Measurements from ENCODE around the gene ADGRL1.

The ADGRL1 gene

DNA sequence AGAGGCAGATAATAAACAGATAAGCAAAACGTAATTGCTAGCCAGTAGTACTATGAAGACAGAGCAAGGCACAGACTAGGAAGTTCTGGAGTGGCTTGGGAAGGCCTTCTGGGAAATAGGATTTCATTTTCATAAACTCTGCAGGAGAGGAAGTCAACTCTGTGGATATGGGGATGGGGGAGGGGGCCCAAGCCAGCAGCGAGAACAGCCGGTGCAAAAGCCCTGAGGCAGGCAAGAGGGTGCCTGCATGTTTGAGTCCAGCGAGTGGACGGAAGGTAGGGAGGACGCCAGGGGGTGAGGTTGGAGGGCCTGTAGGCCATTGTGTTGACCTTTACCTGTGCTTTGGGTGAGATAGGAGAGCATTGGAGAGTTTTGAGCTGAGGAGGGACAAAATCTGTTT lies 60.6 kb downstream of the ADGRL1 start:
- H4K91ac ChIP-seq (ENCODE audit: low read length): peak overlapping the region; percentile 35
- WGBS: 90% methylated on average over 6 of the region's 6 CpGs
- no peaks in the 10 kb centered on the region for H3K9me3 ChIP-seq (ENCODE audit: control insufficient read depth, low read length)
- H2BK12ac ChIP-seq (ENCODE audit: low read length in 2 of 2): peak overlapping the region in 1 of 2 experiments; percentile 7
- no peak overlapping the region for H3K14ac ChIP-seq (ENCODE audit: low read length in 2 of 2)
- H3K18ac ChIP-seq (ENCODE audit: low read depth in 1 of 2, low read length in 2 of 2): peak overlapping the region in 1 of 2 experiments; percentile 35
- no peak overlapping the region for H3K4me3 ChIP-seq (ENCODE audit: insufficient read depth in 1 of 2, low read depth in 1 of 2, low read length in 2 of 2)
- H4K8ac ChIP-seq (ENCODE audit: low read length): no peak overlapping the region
- H3K4me1 ChIP-seq (ENCODE audit: control insufficient read depth, insufficient read depth, low read depth, low read length): peaks cover 9% of the 10 kb centered on the region
- no peak overlapping the region for H3K4ac ChIP-seq (ENCODE audit: low read depth in 1 of 2, low read length in 2 of 2)
- no peak for DNase-seq
- no peak overlapping the region for H2AFZ ChIP-seq (ENCODE audit: low read depth, low read length)
- peak overlapping the region in 1 of 2 experiments; percentile 79 for H3K23ac ChIP-seq (ENCODE audit: low read length in 2 of 2)
- peaks cover 0 to 10% of the 10 kb centered on the region in 2 experiments for H3K36me3 ChIP-seq (ENCODE audit: control insufficient read depth in 1 of 2, insufficient read depth in 2 of 2, low read depth in 1 of 2, low read length in 2 of 2)
- no peaks in the 10 kb centered on the region for H3K27me3 ChIP-seq (ENCODE audit: control insufficient read depth in 1 of 2, insufficient read depth in 1 of 2, low read length in 2 of 2)
- H2BK15ac ChIP-seq (ENCODE audit: low read depth, poor library complexity, severe bottlenecking): no peak overlapping the region
- no peak overlapping the region for H2BK5ac ChIP-seq (ENCODE audit: low read depth, low read length, poor library complexity, severe bottlenecking)
- no peak overlapping the region for H3K27ac ChIP-seq (ENCODE audit: low read length, poor library complexity, severe bottlenecking)
- no peak overlapping the region for H3K4me2 ChIP-seq (ENCODE audit: low read length, poor library complexity, severe bottlenecking)
- H3K9ac ChIP-seq (ENCODE audit: low read length): no peak overlapping the region
- no peak overlapping the region for H2BK120ac ChIP-seq (ENCODE audit: low read depth, low read length)
- H3K79me1 ChIP-seq (replicated peaks; ENCODE audit: low read length, poor library complexity, severe bottlenecking): peaks cover 35% of the 10 kb centered on the region
- no peak overlapping the region for H2AK5ac ChIP-seq (ENCODE audit: low read length, severe bottlenecking)

DNA sequence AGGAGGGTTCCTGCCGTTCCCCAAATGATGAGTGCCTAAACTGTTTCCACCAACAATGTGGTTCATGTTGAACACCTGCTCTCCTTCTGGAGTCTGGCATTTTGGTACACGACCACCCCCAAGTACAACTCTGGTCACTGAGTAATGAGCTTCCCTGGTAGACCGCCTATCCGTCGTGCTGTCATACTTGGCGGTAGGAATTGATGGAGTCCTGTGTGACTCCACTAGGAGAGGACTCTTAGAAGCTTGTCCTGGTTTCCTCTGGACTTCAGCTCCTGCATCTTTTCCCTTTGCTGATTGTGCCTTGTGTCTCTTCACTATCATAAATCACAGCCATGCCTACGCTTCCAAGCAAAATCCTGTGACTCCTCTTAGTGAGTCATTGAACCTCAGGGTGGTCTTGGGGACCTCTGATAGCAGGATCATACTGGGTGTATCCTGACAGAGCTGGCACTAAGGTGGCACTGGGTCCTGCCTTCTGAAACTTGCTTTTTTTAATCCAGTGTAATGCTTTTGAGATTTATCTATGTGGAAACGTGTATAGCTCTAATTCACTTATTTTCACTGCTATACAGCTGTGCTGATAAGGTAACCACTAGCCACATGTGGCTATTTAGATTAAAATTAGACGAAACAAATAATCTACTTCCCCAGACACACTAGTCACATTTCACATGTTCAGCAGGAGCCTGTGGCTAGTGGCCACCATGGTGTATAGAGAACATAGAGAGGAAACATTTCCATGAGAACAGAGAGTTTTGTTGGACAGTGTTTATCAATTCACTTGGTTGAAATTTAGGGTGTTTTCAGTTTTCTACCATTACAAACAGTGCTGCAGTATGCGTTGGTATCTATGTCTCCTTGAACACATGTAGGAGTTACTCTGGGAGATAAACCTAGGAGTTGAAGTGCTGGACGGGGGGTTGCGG lies 63.4 kb downstream of the ADGRL1 start:
- Histone ChIP-seq H3K27me3 (ENCODE audit: control insufficient read depth in 1 of 2, insufficient read depth in 1 of 2, low read length in 2 of 2) (no peaks in the 10 kb centered on the region), H3K14ac (ENCODE audit: low read length in 2 of 2) (no peak overlapping the region), H3K36me3 (ENCODE audit: control insufficient read depth in 1 of 2, insufficient read depth in 2 of 2, low read depth in 1 of 2, low read length in 2 of 2) (no peaks in the 10 kb centered on the region), H2AK5ac (ENCODE audit: low read length, severe bottlenecking) (no peak overlapping the region), H3K79me1 (replicated peaks; ENCODE audit: low read length, poor library complexity, severe bottlenecking) (peaks cover 25% of the 10 kb centered on the region), H4K91ac (ENCODE audit: low read length) (no peak overlapping the region), H3K27ac (ENCODE audit: low read length, poor library complexity, severe bottlenecking) (no peak overlapping the region), H3K4me1 (ENCODE audit: control insufficient read depth, insufficient read depth, low read depth, low read length) (peaks cover 2% of the 10 kb centered on the region), H4K8ac (ENCODE audit: low read length) (no peak overlapping the region), H2BK5ac (ENCODE audit: low read depth, low read length, poor library complexity, severe bottlenecking) (no peak overlapping the region), H3K4me2 (ENCODE audit: low read length, poor library complexity, severe bottlenecking) (no peak overlapping the region), H3K9ac (ENCODE audit: low read length) (no peak overlapping the region), H3K4ac (ENCODE audit: low read depth in 1 of 2, low read length in 2 of 2) (no peak overlapping the region), H2BK12ac (ENCODE audit: low read length in 2 of 2) (no peak overlapping the region), H2BK120ac (ENCODE audit: low read depth, low read length) (no peak overlapping the region), H2AFZ (ENCODE audit: low read depth, low read length) (no peak overlapping the region), H3K9me3 (ENCODE audit: control insufficient read depth, low read length) (no peaks in the 10 kb centered on the region), H3K4me3 (ENCODE audit: insufficient read depth in 1 of 2, low read depth in 1 of 2, low read length in 2 of 2) (no peak overlapping the region), H3K23ac (ENCODE audit: low read length in 2 of 2) (peak overlapping the region in 1 of 2 experiments; percentile 93), H2BK15ac (ENCODE audit: low read depth, poor library complexity, severe bottlenecking) (no peak overlapping the region), H3K18ac (ENCODE audit: low read depth in 1 of 2, low read length in 2 of 2) (no peak overlapping the region)
- WGBS: 95% methylated on average over 11 of the region's 12 CpGs
- DNase-seq: no peak

DNA sequence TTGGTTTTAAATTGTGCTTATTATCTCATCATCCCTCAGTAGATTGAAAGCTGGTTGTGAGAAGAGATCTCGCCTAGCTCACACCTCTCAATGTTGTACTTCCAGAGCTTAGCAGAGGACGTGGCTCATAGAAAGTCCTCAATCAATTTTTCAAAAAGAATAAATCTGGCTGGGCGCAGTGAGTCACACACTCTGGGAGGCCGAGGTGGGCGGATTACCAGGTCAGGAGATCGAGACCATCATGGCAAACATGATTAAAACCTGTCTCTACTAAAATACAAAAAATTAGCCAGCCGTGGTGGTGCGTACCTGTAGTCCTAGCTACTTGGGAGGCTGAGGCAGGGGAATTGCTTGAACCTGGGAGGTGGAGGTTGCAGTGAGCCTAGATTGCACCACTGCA lies 64.9 kb downstream of the ADGRL1 start:
- Histone ChIP-seq H2AK5ac (ENCODE audit: low read length, severe bottlenecking) (no peak overlapping the region), H2BK5ac (ENCODE audit: low read depth, low read length, poor library complexity, severe bottlenecking) (no peak overlapping the region), H3K4me3 (ENCODE audit: insufficient read depth in 1 of 2, low read depth in 1 of 2, low read length in 2 of 2) (no peak overlapping the region), H3K9me3 (ENCODE audit: control insufficient read depth, low read length) (no peaks in the 10 kb centered on the region), H3K9ac (ENCODE audit: low read length) (no peak overlapping the region), H3K79me1 (replicated peaks; ENCODE audit: low read length, poor library complexity, severe bottlenecking) (peaks cover 24% of the 10 kb centered on the region), H3K27me3 (ENCODE audit: control insufficient read depth in 1 of 2, insufficient read depth in 1 of 2, low read length in 2 of 2) (no peaks in the 10 kb centered on the region), H3K4me1 (ENCODE audit: control insufficient read depth, insufficient read depth, low read depth, low read length) (peaks cover 6% of the 10 kb centered on the region), H3K36me3 (ENCODE audit: control insufficient read depth in 1 of 2, insufficient read depth in 2 of 2, low read depth in 1 of 2, low read length in 2 of 2) (no peaks in the 10 kb centered on the region), H3K18ac (ENCODE audit: low read depth in 1 of 2, low read length in 2 of 2) (no peak overlapping the region), H4K8ac (ENCODE audit: low read length) (no peak overlapping the region), H3K23ac (ENCODE audit: low read length in 2 of 2) (no peak overlapping the region), H3K14ac (ENCODE audit: low read length in 2 of 2) (no peak overlapping the region), H2BK15ac (ENCODE audit: low read depth, poor library complexity, severe bottlenecking) (no peak overlapping the region), H3K4ac (ENCODE audit: low read depth in 1 of 2, low read length in 2 of 2) (no peak overlapping the region), H4K91ac (ENCODE audit: low read length) (no peak overlapping the region), H3K27ac (ENCODE audit: low read length, poor library complexity, severe bottlenecking) (no peak overlapping the region), H2BK12ac (ENCODE audit: low read length in 2 of 2) (no peak overlapping the region), H2AFZ (ENCODE audit: low read depth, low read length) (no peak overlapping the region), H3K4me2 (ENCODE audit: low read length, poor library complexity, severe bottlenecking) (no peak overlapping the region), H2BK120ac (ENCODE audit: low read depth, low read length) (no peak overlapping the region)
- no peak for DNase-seq
- WGBS: 96% methylated on average over 8 of the region's 8 CpGs

- WGBS: 50% methylated on average over 9 of the region's 9 CpGs
- H4K8ac ChIP-seq (ENCODE audit: low read length): no peak overlapping the region
- no peak overlapping the region for H2AFZ ChIP-seq (ENCODE audit: low read depth, low read length)
- H3K36me3 ChIP-seq (ENCODE audit: control insufficient read depth in 1 of 2, insufficient read depth in 2 of 2, low read depth in 1 of 2, low read length in 2 of 2): no peaks in the 10 kb centered on the region
- no peak overlapping the region for H2AK5ac ChIP-seq (ENCODE audit: low read length, severe bottlenecking)
- no peak overlapping the region for H3K9ac ChIP-seq (ENCODE audit: low read length)
- H3K27ac ChIP-seq (ENCODE audit: low read length, poor library complexity, severe bottlenecking): no peak overlapping the region
- H3K79me1 ChIP-seq (replicated peaks; ENCODE audit: low read length, poor library complexity, severe bottlenecking): peaks cover 28% of the 10 kb centered on the region
- H3K4ac ChIP-seq (ENCODE audit: low read depth in 1 of 2, low read length in 2 of 2): no peak overlapping the region
- H3K4me1 ChIP-seq (ENCODE audit: control insufficient read depth, insufficient read depth, low read depth, low read length): peaks cover 11% of the 10 kb centered on the region
- no peak overlapping the region for H2BK5ac ChIP-seq (ENCODE audit: low read depth, low read length, poor library complexity, severe bottlenecking)
- no peak overlapping the region for H3K4me2 ChIP-seq (ENCODE audit: low read length, poor library complexity, severe bottlenecking)
- no peak overlapping the region for H2BK12ac ChIP-seq (ENCODE audit: low read length in 2 of 2)
- peak; percentile 87 for DNase-seq
- H3K27me3 ChIP-seq (ENCODE audit: control insufficient read depth in 1 of 2, insufficient read depth in 1 of 2, low read length in 2 of 2): no peaks in the 10 kb centered on the region
- no peak overlapping the region for H2BK120ac ChIP-seq (ENCODE audit: low read depth, low read length)
- no peak overlapping the region for H4K91ac ChIP-seq (ENCODE audit: low read length)
- H3K23ac ChIP-seq (ENCODE audit: low read length in 2 of 2): no peak overlapping the region
- no peak overlapping the region for H3K4me3 ChIP-seq (ENCODE audit: insufficient read depth in 1 of 2, low read depth in 1 of 2, low read length in 2 of 2)
- H3K18ac ChIP-seq (ENCODE audit: low read depth in 1 of 2, low read length in 2 of 2): peak overlapping the region in 1 of 2 experiments; percentile 7
- H3K14ac ChIP-seq (ENCODE audit: low read length in 2 of 2): no peak overlapping the region
- H3K9me3 ChIP-seq (ENCODE audit: control insufficient read depth, low read length): no peaks in the 10 kb centered on the region
- no peak overlapping the region for H2BK15ac ChIP-seq (ENCODE audit: low read depth, poor library complexity, severe bottlenecking)
These were observed 66.0 kb downstream of the ADGRL1 start for GRCh38 chr19:14139944-14140343.

Measured in mesenchymal stem cell (in vitro differentiated cells and primary cell).